H9 (cell line): Measurements from ENCODE around the gene RWDD4. TPM values are rescaled to one million over a fixed set of nuclear protein-coding genes. Genes with fewer than 3 reads are reported as not detected.

ENCODE experiments used
- DNase-seq: peaks from one replicate; pipeline ENCODE4 v3.0.0-alpha.2; 2017
- H2AFZ ChIP-seq: one replicate; pipeline ENCODE4 v1.6.1; 2013; ENCODE audit warnings: mild to moderate bottlenecking, low read length, control low read depth, moderate library complexity
- H2AK5ac ChIP-seq: 2 replicates; pipeline ENCODE4 v1.6.1; 2013; ENCODE audit warnings: low read length, control low read depth, mixed read lengths; ENCODE audit not compliant: insufficient read length
- H2BK120ac ChIP-seq: one replicate; pipeline ENCODE4 v1.6.1; 2013; ENCODE audit warnings: low read depth, mild to moderate bottlenecking, low read length, control low read depth, inconsistent platforms; ENCODE audit not compliant: poor library complexity, severe bottlenecking
- H2BK12ac ChIP-seq: 2 replicates; pipeline ENCODE4 v1.6.1; 2013; ENCODE audit warnings: low read length, control low read depth, mixed read lengths, low read depth; ENCODE audit not compliant: insufficient read length
- H2BK15ac ChIP-seq: 2 replicates; pipeline ENCODE4 v1.6.1; 2013; ENCODE audit warnings: low read depth, low read length, control low read depth
- H2BK20ac ChIP-seq: one replicate; pipeline ENCODE4 v1.6.1; 2013; ENCODE audit warnings: low read depth, mild to moderate bottlenecking, low read length, control low read depth, inconsistent platforms; ENCODE audit not compliant: poor library complexity, severe bottlenecking
- H2BK5ac ChIP-seq: 2 replicates; pipeline ENCODE4 v1.6.1; 2013; ENCODE audit warnings: low read length, control low read depth, mixed read lengths; ENCODE audit not compliant: insufficient read length
- H3K14ac ChIP-seq: 2 replicates; pipeline ENCODE4 v1.6.1; 2013; ENCODE audit warnings: low read length, control low read depth; ENCODE audit not compliant: insufficient read depth
- H3K18ac ChIP-seq: 2 replicates; pipeline ENCODE4 v1.6.1; 2013; ENCODE audit warnings: low read depth, mild to moderate bottlenecking, mixed read lengths, low read length, control low read depth; ENCODE audit not compliant: insufficient read length
- H3K23ac ChIP-seq: 2 replicates; pipeline ENCODE4 v1.6.1; 2013; ENCODE audit warnings: low read length, control low read depth, mixed read lengths, low read depth; ENCODE audit not compliant: insufficient read length
- H3K23me2 ChIP-seq: 2 replicates; pipeline ENCODE4 v1.6.1; 2013; ENCODE audit warnings: low read depth, mild to moderate bottlenecking, mixed read lengths, low read length, control low read depth; ENCODE audit not compliant: insufficient read length, poor library complexity, severe bottlenecking
- H3K27ac ChIP-seq: 2 replicates; pipeline ENCODE4 v1.5.1; 2013; ENCODE audit warnings: low read length, control low read depth, mixed read lengths, low read depth; ENCODE audit not compliant: insufficient read length
- H3K27me3 ChIP-seq: 2 replicates; pipeline ENCODE4 v1.6.1; 2013; ENCODE audit warnings: low read length, control low read depth, inconsistent platforms; ENCODE audit not compliant: insufficient read depth
- H3K4ac ChIP-seq: 2 replicates; pipeline ENCODE4 v1.6.1; 2013; ENCODE audit warnings: low read depth, mild to moderate bottlenecking, control low read depth, inconsistent platforms, low read length, moderate library complexity
- H3K4me1 ChIP-seq: 2 replicates; pipeline ENCODE4 v1.6.1; 2013; ENCODE audit warnings: low read length, control low read depth, inconsistent platforms; ENCODE audit not compliant: insufficient read depth
- H3K4me2 ChIP-seq: 2 replicates; pipeline ENCODE4 v1.6.1; 2013; ENCODE audit warnings: low read length, control low read depth, mixed read lengths; ENCODE audit not compliant: insufficient read length, insufficient read depth
- H3K56ac ChIP-seq: 2 replicates; pipeline ENCODE4 v1.6.1; 2013; ENCODE audit warnings: low read depth, mild to moderate bottlenecking, mixed read lengths, low read length, control low read depth; ENCODE audit not compliant: insufficient read length
- H3K79me1 ChIP-seq: 2 replicates; pipeline ENCODE4 v1.6.1; 2013; ENCODE audit warnings: low read depth, mild to moderate bottlenecking, moderate library complexity, low read length, control low read depth, inconsistent platforms; ENCODE audit not compliant: insufficient read depth, poor library complexity, severe bottlenecking
- H3K79me2 ChIP-seq: 2 replicates; pipeline ENCODE4 v1.6.1; 2013; ENCODE audit warnings: low read length, control low read depth, inconsistent platforms; ENCODE audit not compliant: insufficient read depth
- H3K9ac ChIP-seq: 2 replicates; pipeline ENCODE4 v1.6.1; 2013; ENCODE audit warnings: low read length, control low read depth, mixed read lengths; ENCODE audit not compliant: insufficient read length; ENCODE audit errors: extremely low read depth
- H3K9me3 ChIP-seq: one replicate; pipeline ENCODE4 v1.6.1; 2013; ENCODE audit warnings: low read depth, low read length, inconsistent platforms; ENCODE audit not compliant: control insufficient read depth
- H3T11ph ChIP-seq: one replicate; pipeline ENCODE4 v1.6.1; 2013; ENCODE audit warnings: mild to moderate bottlenecking, low read length, control low read depth, inconsistent platforms
- H4K20me1 ChIP-seq: one replicate; pipeline ENCODE4 v1.6.1; 2013; ENCODE audit not compliant: control insufficient read depth, insufficient read length, insufficient read depth
- H4K5ac ChIP-seq: 2 replicates; pipeline ENCODE4 v1.6.1; 2013; ENCODE audit warnings: low read depth, mild to moderate bottlenecking, mixed read lengths, low read length, control low read depth; ENCODE audit not compliant: insufficient read length
- H4K8ac ChIP-seq: replicated peaks from 2 replicates; pipeline ENCODE4 v1.6.1; 2013; ENCODE audit warnings: low read length, control low read depth, mixed read lengths, low read depth; ENCODE audit not compliant: insufficient read length
- H4K91ac ChIP-seq: 2 replicates; pipeline ENCODE4 v1.6.1; 2013; ENCODE audit warnings: low read depth, mild to moderate bottlenecking, moderate library complexity, mixed read lengths, low read length, control low read depth; ENCODE audit not compliant: insufficient read length
- H3K27ac Mint-ChIP-seq, 3 experiments: 2 replicates in 2 of 3; 3 replicates in 1 of 3; pipeline ENCODE4 v1.8.0; 2020 to 2021; ENCODE audit warnings: mixed read lengths in 3 of 3, mild to moderate bottlenecking in 1 of 3, moderate library complexity in 1 of 3
- H3K27me3 Mint-ChIP-seq: 2 replicates; pipeline ENCODE4 v1.8.0; 2021; ENCODE audit warnings: low read depth, mild to moderate bottlenecking, moderate library complexity, mixed read lengths
- H3K36me3 Mint-ChIP-seq, 3 experiments: 2 replicates in 2 of 3; 3 replicates in 1 of 3; pipeline ENCODE4 v1.8.0; 2020 to 2021; ENCODE audit warnings: low read depth in 3 of 3, mixed read lengths in 3 of 3; ENCODE audit not compliant: insufficient read depth in 1 of 3
- H3K4me1 Mint-ChIP-seq, 2 experiments: 2 replicates each; pipeline ENCODE4 v1.8.0; 2020; ENCODE audit warnings: mixed read lengths in 2 of 2
- H3K4me3 Mint-ChIP-seq, 2 experiments: 2 replicates in 1 of 2; 3 replicates in 1 of 2; pipeline ENCODE4 v1.8.0; 2020 to 2021; ENCODE audit warnings: mild to moderate bottlenecking in 2 of 2, mixed read lengths in 2 of 2, moderate library complexity in 1 of 2
- H3K9me3 Mint-ChIP-seq, 2 experiments: 2 replicates in 1 of 2; 3 replicates in 1 of 2; pipeline ENCODE4 v1.8.0; 2020; ENCODE audit warnings: mild to moderate bottlenecking in 2 of 2, mixed read lengths in 2 of 2, moderate library complexity in 1 of 2
- CTCF ChIP-seq: fragments of 200-600 bp; sonication (generic); conservative IDR thresholded peaks from 3 replicates; pipeline ENCODE4 v1.8.0; 2021; ENCODE audit warnings: antibody characterized with exemption, mild to moderate bottlenecking
- WGBS: extraction: QIAGEN DNeasy Blood & Tissue Kit; methylation state at CpG from one replicate; pipeline ENCODE4 v1.1.7; 2013; ENCODE audit warnings: missing lambda C conversion rate, low lambda C conversion rate, mixed read lengths; ENCODE audit not compliant: insufficient read length; ENCODE audit errors: extremely low coverage; 5-methylcytosine and 5-hydroxymethylcytosine counted together
- total RNA-seq: library from RNA; stranded (reverse); gene quantifications from 2 replicates; pipeline ENCODE4 v1.2.1, GENCODE V29; 2021

Gene RWDD4
- total RNA-seq, 1 experiment from 2014 or later: 17.8 TPM

DNA sequence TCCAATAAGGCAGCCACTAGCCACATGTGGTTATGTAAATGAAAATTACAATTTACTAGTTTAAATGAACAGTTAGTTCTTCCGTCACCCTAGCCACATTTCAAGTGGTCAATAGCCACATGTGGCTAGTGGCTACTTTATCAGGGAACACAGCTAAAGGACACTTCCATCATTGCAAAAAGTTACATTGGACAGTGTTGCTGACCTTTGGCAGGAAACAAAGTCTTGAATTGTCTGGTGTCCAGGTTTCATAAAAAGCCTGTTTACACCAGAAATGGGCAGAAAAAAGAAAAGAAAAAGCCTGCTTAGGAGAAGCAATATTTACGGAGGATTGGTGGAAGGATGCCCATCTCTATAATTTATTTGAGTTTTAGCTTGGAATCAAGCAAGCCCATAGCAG, 38.6 kb downstream of the RWDD4 start:
- Histone ChIP-seq H3K18ac (no peak overlapping the region), H2BK120ac (no peak overlapping the region), H3K79me2 (no peaks in the 10 kb centered on the region), H3T11ph (no peak overlapping the region), H4K8ac (no peak overlapping the region), H3K27me3 (no peaks in the 10 kb centered on the region), H3K23me2 (no peaks in the 10 kb centered on the region), H3K4me1 (no peaks in the 10 kb centered on the region), H2BK15ac (no peak overlapping the region), H4K5ac (no peak overlapping the region), H3K9ac (no peak overlapping the region), H2AK5ac (no peak overlapping the region), H2BK5ac (no peak overlapping the region), H4K20me1 (no peaks in the 10 kb centered on the region), H2AFZ (no peak overlapping the region), H3K4me2 (no peak overlapping the region), H3K4ac (no peak overlapping the region), H2BK12ac (no peak overlapping the region), H3K14ac (no peak overlapping the region), H4K91ac (no peak overlapping the region), H3K23ac (no peak overlapping the region), H3K27ac (no peak overlapping the region), H2BK20ac (no peak overlapping the region), H3K9me3 (no peaks in the 10 kb centered on the region), H3K79me1 (no peaks in the 10 kb centered on the region), H3K56ac (no peak overlapping the region)
- no CpG with 5 or more reads among the region's 2 CpGs for WGBS
- H3K27me3 Mint-ChIP-seq: no peaks in the 10 kb centered on the region
- H3K4me3 Mint-ChIP-seq: no peak overlapping the region
- H3K9me3 Mint-ChIP-seq: no peaks in the 10 kb centered on the region
- no peak overlapping the region for H3K27ac Mint-ChIP-seq
- no peak for TF ChIP-seq CTCF
- H3K4me1 Mint-ChIP-seq: no peaks in the 10 kb centered on the region
- no peak for DNase-seq
- no peaks in the 10 kb centered on the region for H3K36me3 Mint-ChIP-seq
